ENCODE data around the gene MORN1. TPM values are rescaled to one million over a fixed set of nuclear protein-coding genes. Genes with fewer than 3 reads are reported as not detected.

Gene MORN1
- total and polyA plus RNA-seq, 2 donors (not counting 3 experiments of a cell fraction or from before 2014, with no cell fraction given) = 4.3 to 6.4 TPM

- DNase-seq (ENCODE audit: low read depth, low spot score) (no peak), FAIRE-seq (no peak)
- H3K36me3 ChIP-seq (ENCODE audit: control insufficient read depth in 2 of 2, extremely low read depth in 1 of 2, insufficient read depth in 2 of 2, low read length in 2 of 2) = no peaks in the 10 kb centered on the region
- H3K9ac ChIP-seq (replicated peaks; ENCODE audit: extremely low read depth, insufficient read depth, low read length) = no peak overlapping the region
- dilution Hi-C loops (cut with MboI; ENCODE audit: extremely low pct_ligation_motif_present, low sequenced_read_pairs) (no loop called here), intact Hi-C loops (cut with micrococcal nuclease) (no loop called here)
- no peak overlapping the region for H3K4me2 ChIP-seq (ENCODE audit: insufficient read depth, low read length)
- H3K9me3 ChIP-seq (replicated peaks; ENCODE audit: control insufficient read depth, insufficient read depth, low read length) = no peaks in the 10 kb centered on the region
- POLR2A ChIA-PET = no interaction called here
- H3K4me1 ChIP-seq (ENCODE audit: control insufficient read depth, extremely low read depth, insufficient read depth, low read length) = no peaks in the 10 kb centered on the region
- no peak overlapping the region for H3K4me3 ChIP-seq (replicated peaks in 1 of 3; ENCODE audit: insufficient read depth in 1 of 3, low read depth in 1 of 3, low read length in 3 of 3)
- no peak overlapping the region for H2AFZ ChIP-seq (ENCODE audit: low read depth, low read length)
- CTCF ChIA-PET = interaction anchor here (2.0 kb wide), 1 partner anchor 116 kb away, joined by 4 read pairs; no protein-coding TSS in a partner anchor
- H3K27ac ChIP-seq (ENCODE audit: insufficient read depth, low read depth, low read length) = no peak overlapping the region
- no peaks in the 10 kb centered on the region for H4K20me1 ChIP-seq (replicated peaks; ENCODE audit: control insufficient read depth, extremely low read depth, insufficient read depth, low read length)
- no peaks in the 10 kb centered on the region for H3K9me1 ChIP-seq (replicated peaks; ENCODE audit: control insufficient read depth, extremely low read depth, insufficient read depth, low read length)
- TF ChIP-seq EZH2 (IDR thresholded peaks at IDR 0.05; ENCODE audit: borderline replicate concordance, low read depth, low read length, severe bottlenecking) (no peak), POLR2AphosphoS5 (IDR thresholded peaks at IDR 0.05; ENCODE audit: insufficient read depth, low read depth, low read length) (no peak), MYC (IDR thresholded peaks at IDR 0.05; ENCODE audit: low read depth, low read length) (no peak), GATA2 (IDR thresholded peaks at IDR 0.05; ENCODE audit: insufficient read depth, insufficient read length, low read depth, low read length) (no peak), CTCF (IDR thresholded peaks at IDR 0.05; ENCODE audit: extremely low read depth in 1 of 2, insufficient read depth in 1 of 2, low read depth in 1 of 2, low read length in 2 of 2) (no peak), JUN (IDR thresholded peaks at IDR 0.05; ENCODE audit: borderline replicate concordance, insufficient read depth, insufficient read length, low read depth) (no peak)
- no peaks in the 10 kb centered on the region for H3K79me2 ChIP-seq (ENCODE audit: control insufficient read depth, insufficient read depth, low read length)
- no TSS peak for BruUV-seq (replicated peaks)
- H3K27me3 ChIP-seq (ENCODE audit: control insufficient read depth in 2 of 2, insufficient read depth in 2 of 2, low read length in 2 of 2) = no peaks in the 10 kb centered on the region
These were observed 39.7 kb upstream of the MORN1 start for GRCh38 chr1:2431103-2431502.

- ChIA-PET POLR2A (no interaction called here), CTCF (interaction anchor here (2.0 kb wide), 1 partner anchor 117 kb away, joined by 4 read pairs; no protein-coding TSS in a partner anchor)
- H3K9me3 ChIP-seq (replicated peaks; ENCODE audit: control insufficient read depth, insufficient read depth, low read length) = no peaks in the 10 kb centered on the region
- DNase-seq (ENCODE audit: low read depth, low spot score) (no peak), FAIRE-seq (no peak)
- no TSS peak for BruUV-seq (replicated peaks)
- H3K79me2 ChIP-seq (ENCODE audit: control insufficient read depth, insufficient read depth, low read length) = no peaks in the 10 kb centered on the region
- H3K36me3 ChIP-seq (ENCODE audit: control insufficient read depth in 2 of 2, extremely low read depth in 1 of 2, insufficient read depth in 2 of 2, low read length in 2 of 2) = no peaks in the 10 kb centered on the region
- H4K20me1 ChIP-seq (replicated peaks; ENCODE audit: control insufficient read depth, extremely low read depth, insufficient read depth, low read length) = no peaks in the 10 kb centered on the region
- H3K27ac ChIP-seq (ENCODE audit: insufficient read depth, low read depth, low read length) = no peak overlapping the region
- intact Hi-C loops (cut with micrococcal nuclease) = no loop called here
- dilution Hi-C loops (cut with MboI; ENCODE audit: extremely low pct_ligation_motif_present, low sequenced_read_pairs) = no loop called here
- H3K4me1 ChIP-seq (ENCODE audit: control insufficient read depth, extremely low read depth, insufficient read depth, low read length) = no peaks in the 10 kb centered on the region
- no peak overlapping the region for H3K4me3 ChIP-seq (replicated peaks in 1 of 3; ENCODE audit: insufficient read depth in 1 of 3, low read depth in 1 of 3, low read length in 3 of 3)
- H3K4me2 ChIP-seq (ENCODE audit: insufficient read depth, low read length) = no peak overlapping the region
- H3K27me3 ChIP-seq (ENCODE audit: control insufficient read depth in 2 of 2, insufficient read depth in 2 of 2, low read length in 2 of 2) = no peaks in the 10 kb centered on the region
- no peak for TF ChIP-seq JUN (IDR thresholded peaks at IDR 0.05; ENCODE audit: borderline replicate concordance, insufficient read depth, insufficient read length, low read depth)
- no peak overlapping the region for H2AFZ ChIP-seq (ENCODE audit: low read depth, low read length)
- H3K9me1 ChIP-seq (replicated peaks; ENCODE audit: control insufficient read depth, extremely low read depth, insufficient read depth, low read length) = no peaks in the 10 kb centered on the region
- no peak overlapping the region for H3K9ac ChIP-seq (replicated peaks; ENCODE audit: extremely low read depth, insufficient read depth, low read length)
These were observed 39.2 kb upstream of the MORN1 start for GRCh38 chr1:2430592-2430973.
